Skin of body (tissue), 2 donors: ENCODE results near the gene FAM83E. TPM values are rescaled to one million over a fixed set of nuclear protein-coding genes. Genes with fewer than 3 reads are reported as not detected.

Source experiments
- DNase-seq: peaks from one replicate; lab custom pipeline; 2025; lab: John Stamatoyannopoulos, UW
- total RNA-seq: library from RNA; depleted of rRNA; stranded (reverse); fragments of >200 nt; gene quantifications from one replicate; pipeline ENCODE4 v1.2.3, GENCODE V29; 2014

Gene FAM83E
- total RNA-seq, 1 donor from 2014 or later: 2.0 TPM

GRCh38 chr19:48613024-48613851 lies 1.6 kb downstream of the FAM83E start:
- DNase-seq: no peak

GRCh38 chr19:48611872-48612271 lies 3.0 kb downstream of the FAM83E start:
- DNase-seq: no peak

- DNase-seq: no peak
Measured at GRCh38 chr19:48609571-48610108, 5.2 kb downstream of the FAM83E start.

- peak; percentile 23 for DNase-seq
Measured at GRCh38 chr19:48608798-48609263, 6.0 kb downstream of the FAM83E start.

- DNase-seq: no peak
Measured at GRCh38 chr19:48607359-48607755, 7.5 kb downstream of the FAM83E start.

- DNase-seq: no peak
Measured at GRCh38 chr19:48606463-48607358, 8.2 kb downstream of the FAM83E start, which contains the start of gene SPACA4. Gene SPACA4 (plus strand): TSS chr19:48606742. CDS start chr19:48606979, 237 bp downstream.

- no peak for DNase-seq
Measured at GRCh38 chr19:48603850-48604249, 11.0 kb downstream of the FAM83E start.

- no peak for DNase-seq
Measured at GRCh38 chr19:48603449-48603848, 11.4 kb downstream of the FAM83E start.

GRCh38 chr19:48603001-48603400 lies 11.9 kb downstream of the FAM83E start:
- DNase-seq: no peak

- no peak for DNase-seq
Measured at GRCh38 chr19:48600679-48601417, 14.0 kb downstream of the FAM83E start.

GRCh38 chr19:48598996-48599700 lies 15.7 kb downstream of the FAM83E start:
- no peak for DNase-seq

GRCh38 chr19:48596679-48597465 lies 18.0 kb downstream of the FAM83E start:
- DNase-seq: no peak

GRCh38 chr19:48596237-48596636 lies 18.6 kb downstream of the FAM83E start:
- no peak for DNase-seq

GRCh38 chr19:48595833-48596232 lies 19.0 kb downstream of the FAM83E start:
- no peak for DNase-seq

GRCh38 chr19:48595171-48595570 lies 19.7 kb downstream of the FAM83E start:
- DNase-seq: no peak

- no peak for DNase-seq
Measured at GRCh38 chr19:48591021-48591420, 23.9 kb downstream of the FAM83E start.

- peak; percentile 38 for DNase-seq
Measured at GRCh38 chr19:48588670-48589401, 26.0 kb downstream of the FAM83E start.

- no peak for DNase-seq
Measured at GRCh38 chr19:48587387-48587786, 27.5 kb downstream of the FAM83E start.

- no peak for DNase-seq
Measured at GRCh38 chr19:48582168-48582567, 32.7 kb downstream of the FAM83E start.
